ENCODE data around the gene CT47A1. TPM values are rescaled to one million over a fixed set of nuclear protein-coding genes. Genes with fewer than 3 reads are reported as not detected.
"Not testable (repeated sequence)": the region's sequence is repeated elsewhere in the genome, so short reads cannot be mapped to it uniquely, and the experiment has no call there.

CT47A1 gene
- total RNA-seq, 1 donor from 2014 or later = not detected

GRCh38 chrX:121011254-121011653 is 25.7 kb upstream of the CT47A1 start:
- DNase-seq (ENCODE audit: low read depth) = no peak
- no peaks in the 10 kb centered on the region for H3K27me3 ChIP-seq (ENCODE audit: control insufficient read depth, insufficient read depth, low read length)
- no peak for TF ChIP-seq CTCF (IDR thresholded peaks at IDR 0.05; ENCODE audit: insufficient read depth, low read length, poor library complexity, severe bottlenecking)
- H3K36me3 ChIP-seq (ENCODE audit: control insufficient read depth, insufficient read depth, low read length) = no peaks in the 10 kb centered on the region
- H3K4me3 ChIP-seq (ENCODE audit: low read depth, low read length) = no peak overlapping the region

- H3K27me3 ChIP-seq (ENCODE audit: control insufficient read depth, insufficient read depth, low read length) = no peaks in the 10 kb centered on the region
- no peaks in the 10 kb centered on the region for H3K36me3 ChIP-seq (ENCODE audit: control insufficient read depth, insufficient read depth, low read length)
- no peak for TF ChIP-seq CTCF (IDR thresholded peaks at IDR 0.05; ENCODE audit: insufficient read depth, low read length, poor library complexity, severe bottlenecking)
- no peak for DNase-seq (ENCODE audit: low read depth)
- no peak overlapping the region for H3K4me3 ChIP-seq (ENCODE audit: low read depth, low read length)
These were observed 24.7 kb upstream of the CT47A1 start for GRCh38 chrX:121010218-121010617.

- DNase-seq (ENCODE audit: low read depth) = no peak
- Histone ChIP-seq H3K4me3 (ENCODE audit: low read depth, low read length) (no peak overlapping the region), H3K36me3 (ENCODE audit: control insufficient read depth, insufficient read depth, low read length) (no peaks in the 10 kb centered on the region), H3K27me3 (ENCODE audit: control insufficient read depth, insufficient read depth, low read length) (no peaks in the 10 kb centered on the region)
- TF ChIP-seq CTCF (IDR thresholded peaks at IDR 0.05; ENCODE audit: insufficient read depth, low read length, poor library complexity, severe bottlenecking) = no peak
These were observed 24.2 kb upstream of the CT47A1 start for GRCh38 chrX:121009764-121010163.

- Histone ChIP-seq H3K27me3 (ENCODE audit: control insufficient read depth, insufficient read depth, low read length) (no peaks in the 10 kb centered on the region), H3K4me3 (ENCODE audit: low read depth, low read length) (no peak overlapping the region), H3K36me3 (ENCODE audit: control insufficient read depth, insufficient read depth, low read length) (no peaks in the 10 kb centered on the region)
- no peak for TF ChIP-seq CTCF (IDR thresholded peaks at IDR 0.05; ENCODE audit: insufficient read depth, low read length, poor library complexity, severe bottlenecking)
- DNase-seq (ENCODE audit: low read depth) = no peak
These were observed 23.4 kb upstream of the CT47A1 start for GRCh38 chrX:121008920-121009319.

- Histone ChIP-seq H3K27me3 (ENCODE audit: control insufficient read depth, insufficient read depth, low read length) (no peaks in the 10 kb centered on the region), H3K36me3 (ENCODE audit: control insufficient read depth, insufficient read depth, low read length) (no peaks in the 10 kb centered on the region), H3K4me3 (ENCODE audit: low read depth, low read length) (no peak overlapping the region)
- DNase-seq (ENCODE audit: low read depth) = no peak
- peak; percentile 19 for TF ChIP-seq CTCF (IDR thresholded peaks at IDR 0.05; ENCODE audit: insufficient read depth, low read length, poor library complexity, severe bottlenecking)
These were observed 15.0 kb upstream of the CT47A1 start for GRCh38 chrX:121000589-121000988.

GRCh38 chrX:120999413-120999812 is 13.9 kb upstream of the CT47A1 start:
- Histone ChIP-seq H3K36me3 (ENCODE audit: control insufficient read depth, insufficient read depth, low read length) (no peaks in the 10 kb centered on the region), H3K27me3 (ENCODE audit: control insufficient read depth, insufficient read depth, low read length) (no peaks in the 10 kb centered on the region), H3K4me3 (ENCODE audit: low read depth, low read length) (no peak overlapping the region)
- no peak for DNase-seq (ENCODE audit: low read depth)
- no peak for TF ChIP-seq CTCF (IDR thresholded peaks at IDR 0.05; ENCODE audit: insufficient read depth, low read length, poor library complexity, severe bottlenecking)

- not testable (repeated sequence) for H3K4me3 ChIP-seq (ENCODE audit: low read depth, low read length); H3K36me3 ChIP-seq (ENCODE audit: control insufficient read depth, insufficient read depth, low read length); H3K27me3 ChIP-seq (ENCODE audit: control insufficient read depth, insufficient read depth, low read length); DNase-seq (ENCODE audit: low read depth)
These were observed 29.1 kb downstream of the CT47A1 start, which contains the start of gene CT47A7 for GRCh38 chrX:120956500-120956899. Gene CT47A7, minus strand, starts transcription at chrX:120956600. Its CDS starts 255 bp downstream, at chrX:120956345.
